Pulmonary artery endothelial cell (primary cell): Measurements from ENCODE around the gene BABAM2. TPM values are rescaled to one million over a fixed set of nuclear protein-coding genes. Genes with fewer than 3 reads are reported as not detected.
"Not testable (repeated sequence)": the region's sequence is repeated elsewhere in the genome, so short reads cannot be mapped to it uniquely, and the experiment has no call there.

Source experiments
- DNase-seq: peaks from one replicate; pipeline ENCODE4 v3.0.0-alpha.2; 2011; ENCODE audit warnings: low read depth, low spot score
- total RNA-seq: library from RNA; depleted of rRNA; stranded (reverse); fragments of >200 nt; gene quantifications from 2 replicates; pipeline ENCODE4 v1.2.3, GENCODE V29; 2014

The BABAM2 gene
- total RNA-seq, 1 donor from 2014 or later = 12.9 TPM

- DNase-seq = not testable (repeated sequence)
Observed at GRCh38 chr2:28113771-28114170, 223.2 kb downstream of the BABAM2 start.

DNA sequence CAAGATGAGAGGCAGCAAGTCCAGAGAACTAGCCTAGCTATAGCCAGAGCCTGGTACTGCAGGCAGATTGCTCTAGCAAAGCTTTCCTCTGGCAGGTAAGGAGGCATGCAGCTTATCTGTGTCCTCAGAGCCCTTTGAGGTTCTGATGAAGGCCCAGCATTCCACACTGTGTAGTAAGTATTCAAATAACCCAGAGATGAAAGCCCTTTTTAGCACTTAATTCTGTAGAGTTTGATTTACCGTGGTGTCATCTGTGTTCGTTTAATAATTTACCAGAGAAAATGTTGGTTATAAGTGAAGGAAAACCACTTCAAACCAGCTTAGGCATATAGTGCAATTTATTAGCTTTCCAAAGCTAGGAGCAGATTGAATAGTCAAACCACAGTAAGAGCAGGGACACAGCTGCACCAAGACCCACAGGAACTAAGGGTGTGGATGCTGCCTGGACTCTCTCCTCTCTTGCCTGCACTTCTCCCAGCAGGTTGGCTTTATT, 226.6 kb downstream of the BABAM2 start:
- no peak for DNase-seq

GRCh38 chr2:28119631-28120030, 229.1 kb downstream of the BABAM2 start:
- DNase-seq = no peak

DNA sequence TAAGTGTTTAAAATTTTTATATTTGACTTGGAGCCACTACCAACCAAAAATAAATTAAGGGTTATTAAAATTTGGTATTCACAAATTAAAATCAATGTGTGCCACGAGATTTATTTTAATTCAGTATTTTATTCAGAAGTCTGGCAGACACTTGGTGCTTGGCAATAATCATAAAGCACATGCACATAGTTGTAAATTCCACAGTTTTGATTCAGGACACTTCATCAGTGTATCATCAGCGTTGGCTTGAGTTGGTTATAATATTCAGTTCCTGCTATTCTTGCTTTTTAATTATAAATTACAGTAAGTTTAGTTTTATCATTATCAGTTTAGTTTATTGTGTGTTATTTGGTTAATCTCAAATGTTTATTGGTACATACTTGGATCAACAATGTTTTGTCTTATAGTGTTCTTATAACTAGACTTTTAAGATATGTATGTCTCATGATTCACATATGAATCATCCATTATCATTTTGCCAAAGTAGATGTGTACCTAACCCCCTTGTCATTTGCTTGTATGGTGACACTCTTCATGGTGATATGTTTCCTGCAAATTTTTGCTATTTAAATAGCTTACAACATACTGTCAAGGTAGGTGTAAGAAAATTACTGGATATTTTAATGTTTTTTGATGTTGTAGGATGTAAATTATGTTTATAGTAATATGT, 237.9 kb downstream of the BABAM2 start:
- DNase-seq = no peak

- no peak for DNase-seq
Observed at GRCh38 chr2:28129955-28130695, 239.6 kb downstream of the BABAM2 start.

DNA sequence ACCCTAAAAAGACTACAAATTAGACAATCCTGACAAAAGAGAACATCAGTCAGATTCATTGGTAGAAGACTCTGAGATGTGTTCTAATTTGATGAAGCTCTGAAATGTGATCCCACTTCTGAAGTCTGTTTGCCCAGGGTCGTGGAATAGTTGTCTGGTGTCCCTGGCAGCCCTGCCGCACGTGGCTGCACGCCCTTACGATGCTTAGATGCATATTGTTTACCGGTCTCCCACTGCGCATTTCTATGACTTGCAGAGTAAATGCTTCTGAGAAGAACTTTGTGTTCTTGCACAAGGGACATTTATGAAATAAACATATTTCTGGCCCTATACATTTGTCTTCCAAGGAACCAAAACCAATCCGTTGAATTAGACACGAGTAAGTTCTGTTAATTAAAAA, 243.2 kb downstream of the BABAM2 start:
- DNase-seq = no peak

DNA sequence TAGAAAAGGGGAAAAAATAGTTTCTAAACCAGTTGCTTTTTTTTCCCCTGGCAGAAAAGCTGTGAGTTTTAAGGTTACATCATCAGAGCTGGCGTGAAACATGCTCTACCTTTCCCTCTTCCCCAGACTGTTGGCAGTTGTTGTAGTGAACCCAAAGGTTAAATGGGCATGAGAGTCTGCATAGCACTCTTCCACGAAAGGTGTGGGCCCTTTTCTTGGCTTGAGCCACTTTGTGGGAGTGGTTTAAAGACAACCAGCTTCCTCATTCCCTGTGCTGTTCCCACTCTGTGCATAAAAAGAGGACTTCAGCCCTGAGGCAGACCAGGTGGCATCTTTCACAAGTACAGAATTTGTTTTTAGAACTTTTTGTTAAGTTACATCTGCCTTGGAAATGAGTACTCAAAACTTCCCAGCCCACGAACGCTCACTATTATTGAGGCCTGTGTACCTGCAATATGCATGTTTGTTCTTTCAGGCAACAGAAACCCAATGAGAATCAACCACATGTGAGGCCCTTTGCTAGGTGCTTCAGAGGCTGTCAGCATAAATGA, 243.8 kb downstream of the BABAM2 start:
- no peak for DNase-seq

GRCh38 chr2:28134857-28135256, 244.3 kb downstream of the BABAM2 start:
- no peak for DNase-seq

DNA sequence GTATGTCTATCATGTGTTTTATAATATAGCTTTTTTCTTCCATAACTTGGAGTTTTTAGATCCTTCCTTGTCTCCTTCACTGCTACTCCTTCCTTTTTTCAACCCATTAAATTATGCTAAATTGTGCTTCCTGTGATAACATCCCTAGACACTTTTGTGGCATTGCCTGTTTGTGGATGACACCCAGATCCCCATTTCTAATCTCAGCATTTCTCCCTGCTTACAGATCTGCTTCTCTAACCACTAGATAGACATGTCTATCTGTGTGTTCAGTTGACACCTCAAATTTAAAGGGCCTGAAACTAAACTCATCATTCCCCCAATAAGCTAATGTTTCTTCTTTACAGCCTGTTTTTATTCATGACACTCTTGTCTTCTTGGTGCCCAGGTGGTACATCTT, 244.8 kb downstream of the BABAM2 start:
- DNase-seq = no peak

DNA sequence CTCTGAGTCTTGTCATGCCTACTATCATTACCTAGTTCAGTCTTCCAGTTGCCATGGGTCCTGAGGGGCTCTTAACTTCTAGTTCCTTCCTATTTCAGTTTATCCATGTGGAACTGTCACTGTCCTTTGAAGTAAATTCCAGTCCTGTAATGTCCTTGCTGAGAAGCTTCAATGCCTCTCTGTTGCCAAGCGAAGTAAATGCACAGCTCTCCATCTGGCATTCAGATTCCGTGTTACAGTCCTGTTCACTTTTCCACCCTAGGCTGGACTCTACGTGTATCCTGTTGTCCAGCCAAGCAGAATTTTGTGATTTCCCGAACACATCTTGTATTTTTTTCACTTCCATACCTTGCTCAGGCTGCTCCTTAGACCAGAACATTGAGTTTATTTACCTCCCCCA, 245.3 kb downstream of the BABAM2 start:
- DNase-seq = no peak

GRCh38 chr2:28136556-28136955, 246.0 kb downstream of the BABAM2 start:
- DNase-seq = no peak

DNA sequence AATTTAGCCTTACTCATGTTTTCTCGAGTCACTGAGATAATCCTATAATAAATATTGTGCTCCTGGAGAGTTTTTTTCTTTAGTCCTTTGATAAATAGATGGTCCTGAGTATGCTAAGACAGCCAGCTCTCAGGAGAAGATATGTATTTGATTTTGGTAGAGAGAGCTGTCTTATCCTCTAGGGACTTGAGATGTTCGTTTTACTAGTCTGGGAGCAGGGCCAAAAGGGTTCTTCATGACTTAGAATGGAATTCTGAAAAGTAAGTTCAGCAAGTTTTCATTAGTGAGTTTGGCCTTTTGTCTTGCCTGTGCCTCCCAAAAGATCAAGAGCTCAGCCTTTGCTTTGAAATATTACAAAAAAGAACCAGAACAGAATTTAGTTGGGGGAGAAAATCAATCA, 246.7 kb downstream of the BABAM2 start:
- DNase-seq = no peak

DNA sequence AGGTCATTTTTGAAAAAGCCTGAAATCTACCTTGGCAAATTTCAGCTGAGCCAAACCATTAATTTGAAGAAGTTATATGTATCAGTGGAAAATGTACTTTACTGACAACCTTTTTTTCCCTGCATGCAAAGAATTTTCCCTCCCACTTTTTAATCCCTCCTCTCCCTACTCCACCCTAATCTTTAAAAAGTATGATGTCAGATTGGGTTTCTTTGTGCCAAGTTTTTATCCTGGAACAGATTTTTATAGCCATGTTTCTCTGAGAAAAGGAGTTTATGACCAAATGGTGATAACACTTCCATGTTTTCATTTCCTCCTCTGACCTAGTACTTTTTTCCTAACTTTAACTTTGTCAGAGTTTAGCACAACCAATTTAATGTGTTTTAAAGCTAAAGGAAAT, 251.9 kb downstream of the BABAM2 start:
- DNase-seq = no peak

- DNase-seq = no peak
Observed at GRCh38 chr2:28148000-28148399, 257.5 kb downstream of the BABAM2 start.

- DNase-seq = no peak
Observed at GRCh38 chr2:28148566-28148965, 258.0 kb downstream of the BABAM2 start.

- peak; percentile 51 for DNase-seq
Observed at GRCh38 chr2:28150236-28150915, 259.8 kb downstream of the BABAM2 start.

- no peak for DNase-seq
Observed at GRCh38 chr2:28150994-28151393, 260.5 kb downstream of the BABAM2 start.

- DNase-seq = no peak
Observed at GRCh38 chr2:28152585-28153280, 262.2 kb downstream of the BABAM2 start.

- DNase-seq = no peak
Observed at GRCh38 chr2:28153851-28154250, 263.3 kb downstream of the BABAM2 start.

GRCh38 chr2:28155086-28155485, 264.6 kb downstream of the BABAM2 start:
- DNase-seq = no peak

DNA sequence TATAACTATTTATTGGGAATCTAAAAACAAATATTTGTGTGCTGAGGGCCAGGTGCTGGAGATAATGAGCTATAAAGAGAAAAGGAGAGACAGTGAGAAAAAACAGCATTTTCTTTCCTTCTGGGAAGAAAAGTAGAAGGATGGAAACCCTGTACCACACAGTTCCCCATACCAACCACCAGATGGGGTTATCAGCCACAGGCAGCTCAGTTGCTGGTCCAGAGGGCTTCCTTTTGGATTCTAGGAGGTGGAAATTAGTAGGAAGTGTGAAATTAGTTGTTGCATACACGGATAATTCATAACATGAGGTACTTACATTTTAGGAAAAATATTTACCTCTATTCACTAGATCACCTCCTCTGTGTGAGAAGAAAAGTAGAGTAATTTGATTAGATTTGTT, 265.1 kb downstream of the BABAM2 start:
- DNase-seq = no peak
